ENCODE results near the gene RASEF.

RASEF gene

DNA sequence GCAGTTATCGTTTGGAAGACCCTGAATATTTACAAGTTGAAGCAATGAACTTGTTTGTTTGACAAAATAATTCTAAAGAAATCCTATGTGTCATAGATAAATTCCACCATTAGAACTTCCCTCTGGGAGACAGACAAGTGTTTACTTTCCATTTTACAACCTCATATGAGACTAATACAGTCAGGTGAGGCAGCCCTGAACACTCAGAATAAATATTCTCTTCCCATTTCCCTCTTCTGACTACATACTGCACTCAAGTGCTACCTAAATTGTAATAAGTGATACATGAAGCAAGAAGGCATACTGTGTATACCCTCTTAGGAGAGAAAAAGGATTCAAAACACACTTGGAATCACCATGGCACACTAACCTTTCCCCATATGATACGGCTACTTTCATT lies 6.8 kb downstream of the RASEF start:
- no peak for DNase-seq

DNA sequence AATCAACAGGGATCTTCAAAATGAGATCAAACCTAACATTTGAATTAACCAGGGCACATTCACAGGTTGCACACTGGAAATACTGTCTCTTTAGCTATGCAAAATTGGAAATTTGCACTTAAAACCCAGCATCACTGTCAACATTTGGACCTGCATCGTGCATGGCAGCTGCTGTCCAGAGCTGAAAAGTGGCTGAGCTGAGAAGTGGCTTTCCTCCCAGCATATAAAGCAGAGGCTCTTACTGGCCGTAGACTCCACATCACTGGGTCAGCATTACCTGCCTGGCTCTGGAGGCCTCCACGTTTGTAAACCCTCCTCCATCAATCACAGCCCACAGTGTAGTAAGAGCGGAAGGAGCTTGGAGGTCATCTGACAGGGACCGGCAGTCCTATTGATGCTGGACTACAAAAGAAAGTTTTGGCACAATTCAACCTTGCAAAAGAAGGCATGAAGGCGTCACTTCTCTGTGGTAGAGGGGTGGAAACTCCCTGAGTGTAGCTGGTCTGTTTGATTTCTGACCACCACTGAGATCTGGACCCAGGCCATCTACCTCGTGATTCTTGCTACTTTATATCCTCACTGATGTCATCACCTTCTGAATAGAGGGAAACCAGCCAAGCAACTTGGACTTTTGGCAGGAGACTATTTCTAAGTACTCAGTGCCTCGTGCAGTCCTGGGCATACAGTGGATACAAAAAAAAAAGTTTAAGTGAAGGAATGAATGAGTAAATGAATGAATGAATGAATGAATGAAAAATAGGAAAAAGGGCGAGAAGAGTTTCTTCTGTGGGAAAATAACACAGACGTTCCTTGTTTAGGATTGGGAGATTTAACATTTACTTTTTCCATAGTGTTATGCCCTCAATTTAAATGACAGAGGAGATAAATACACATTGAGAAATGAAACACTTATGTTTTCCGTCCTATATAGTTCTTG lies 14.8 kb downstream of the RASEF start:
- DNase-seq = no peak

DNA sequence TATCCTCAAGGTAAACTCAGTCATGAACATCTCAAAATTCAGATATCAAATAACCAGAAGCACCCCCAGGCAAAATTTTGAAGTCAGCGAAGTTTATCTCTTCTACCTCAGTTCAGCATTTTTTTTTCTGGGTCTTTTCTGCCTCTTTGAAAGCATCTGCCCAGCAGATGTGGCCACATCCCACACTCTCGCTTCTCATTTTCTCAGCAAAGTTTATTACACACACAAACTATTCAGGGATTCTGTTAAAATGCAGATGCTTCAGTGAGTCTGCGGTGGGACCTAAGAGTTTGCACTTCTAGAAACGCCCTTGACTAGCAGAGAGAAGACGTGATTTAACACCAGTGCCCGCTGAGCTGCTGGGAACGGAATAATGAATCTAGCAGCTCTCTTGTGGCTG lies 19.3 kb downstream of the RASEF start:
- DNase-seq = no peak

DNA sequence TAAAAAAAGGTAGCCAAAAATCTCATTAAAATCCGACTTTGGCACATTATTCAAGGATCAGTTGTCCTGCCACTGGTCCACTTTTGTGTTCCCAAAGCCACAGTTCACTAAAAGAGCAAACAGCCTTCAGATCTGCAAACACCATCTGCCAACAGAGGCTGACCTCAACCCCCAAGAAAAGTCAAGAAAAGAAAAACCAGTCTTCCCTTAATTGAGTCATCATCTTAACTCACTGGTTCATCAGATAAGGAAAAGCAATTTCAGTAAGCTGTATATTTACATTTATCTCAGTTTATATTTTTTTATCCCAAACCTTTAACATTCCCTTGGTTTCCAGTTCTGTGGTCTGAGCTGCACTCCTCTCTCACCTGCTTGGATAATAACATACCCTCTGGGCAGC lies 21.2 kb downstream of the RASEF start:
- DNase-seq = peak; percentile 11

DNA sequence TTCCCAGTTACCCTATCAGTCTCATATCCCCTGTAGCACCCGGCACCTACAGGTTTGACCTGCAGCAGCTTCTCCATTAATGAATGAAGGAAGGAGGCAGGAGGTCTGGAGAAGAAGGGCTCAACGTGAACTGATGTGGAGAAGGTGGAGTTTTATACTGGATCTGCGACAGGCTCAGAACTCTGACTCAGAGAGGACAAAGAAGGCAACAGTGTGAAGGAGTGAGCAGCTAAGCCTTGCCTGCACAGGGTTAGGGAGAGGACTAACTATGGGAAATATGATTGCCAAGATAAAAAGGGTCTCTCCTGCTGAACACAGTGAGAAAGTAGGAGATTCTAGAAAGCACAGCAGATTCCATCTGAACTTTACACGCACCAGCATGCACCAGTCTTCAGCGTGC lies 23.6 kb downstream of the RASEF start:
- DNase-seq = no peak

DNA sequence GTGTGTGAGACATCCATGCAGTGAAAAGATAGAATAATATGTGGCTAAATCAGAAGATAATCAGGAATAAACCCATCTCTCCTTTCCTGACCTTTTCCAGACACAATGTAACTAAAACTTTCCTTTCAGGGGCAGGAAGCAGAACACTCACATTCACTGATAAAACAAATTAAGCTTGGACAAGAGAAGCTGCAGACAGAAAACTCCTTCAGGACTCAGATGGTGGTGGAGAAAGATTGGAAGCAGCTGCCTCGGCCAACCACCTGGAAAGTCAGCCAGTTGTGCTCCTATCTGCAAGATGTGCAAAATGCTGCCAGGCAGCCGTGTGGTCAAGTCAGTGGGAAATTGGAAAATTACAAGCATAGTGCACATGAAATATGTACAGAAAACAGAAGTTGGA lies 26.9 kb downstream of the RASEF start:
- DNase-seq = no peak

DNA sequence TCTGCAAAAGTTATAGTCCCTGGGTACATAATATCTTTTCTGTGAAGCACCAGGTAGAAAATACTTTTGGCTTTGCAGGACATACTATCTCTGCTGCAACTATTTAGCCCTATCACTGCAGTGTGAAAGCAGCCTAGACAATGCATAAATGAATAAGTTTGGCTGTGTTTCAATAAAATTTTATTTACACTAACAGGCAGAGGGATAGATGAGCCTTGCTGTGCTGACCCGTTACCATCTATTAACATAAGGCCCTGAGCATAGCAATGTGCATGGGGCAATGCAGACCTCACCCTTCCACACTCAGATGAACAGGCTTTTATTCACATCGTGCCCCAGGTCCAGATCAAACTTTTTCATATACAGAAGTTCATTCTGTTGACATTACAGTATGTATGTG lies 27.8 kb downstream of the RASEF start:
- no peak for DNase-seq

DNA sequence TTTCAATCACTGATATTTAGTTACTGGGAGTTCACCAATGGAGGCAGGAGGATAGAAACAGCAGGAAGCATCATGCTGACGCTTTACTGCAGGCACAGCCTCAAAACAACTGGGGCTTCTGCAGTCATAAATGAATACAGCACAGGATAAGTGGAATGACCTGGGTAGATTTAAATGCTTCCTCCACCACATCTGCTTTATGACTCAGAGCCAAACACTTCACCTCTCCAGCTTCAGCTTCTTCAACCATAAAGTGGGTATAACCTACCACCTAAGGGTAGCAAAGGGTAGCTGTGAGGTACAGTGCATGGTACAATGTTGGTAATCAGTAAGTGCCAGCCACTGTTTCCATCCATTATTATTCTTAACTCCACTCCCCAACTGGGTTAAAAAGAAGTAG lies 28.4 kb downstream of the RASEF start:
- no peak for DNase-seq

DNA sequence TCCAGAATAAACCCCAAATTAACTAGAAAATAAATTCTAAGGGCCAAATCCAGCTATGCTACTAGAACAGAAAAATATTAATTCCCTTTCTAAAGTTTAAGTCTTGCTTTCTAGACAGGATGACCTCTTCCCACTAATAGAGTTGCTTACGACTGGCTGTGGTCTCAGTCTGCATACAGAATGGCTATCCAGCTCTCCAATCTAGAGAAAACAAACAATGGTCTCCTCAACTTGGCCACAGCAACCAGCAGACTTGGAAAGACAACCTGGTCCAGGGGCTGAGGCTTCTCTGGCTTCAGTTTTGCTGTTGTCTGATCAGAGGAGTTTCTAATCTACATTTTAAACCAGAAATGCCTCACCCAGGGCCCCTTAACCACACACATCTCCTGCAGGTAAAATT lies 28.9 kb downstream of the RASEF start:
- DNase-seq = no peak

DNA sequence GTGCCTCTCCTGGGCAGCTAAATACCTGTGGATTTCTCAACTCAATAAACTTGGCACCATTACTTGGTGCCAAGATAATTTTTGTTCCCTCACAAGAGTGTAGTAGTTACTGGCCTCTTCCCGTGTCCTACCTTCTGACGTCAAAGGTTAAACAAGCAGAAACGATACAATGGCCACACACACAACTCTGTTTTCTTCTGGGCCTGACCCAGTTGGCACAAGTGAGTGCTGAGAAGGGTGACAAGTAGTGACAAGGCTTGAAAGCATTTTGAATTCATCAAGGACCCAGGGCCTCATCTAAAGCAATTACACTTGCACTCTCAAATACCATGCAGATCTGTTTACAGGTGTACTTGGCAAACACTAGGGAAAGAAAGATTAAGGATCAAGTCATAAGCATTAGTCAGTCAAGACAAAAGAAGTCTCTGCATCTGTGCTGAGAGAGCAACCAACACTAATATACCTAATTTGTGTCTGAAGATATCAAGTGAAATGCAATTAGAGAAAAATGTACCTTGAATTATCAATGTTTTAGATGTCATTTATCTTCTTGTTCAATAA lies 30.8 kb downstream of the RASEF start:
- DNase-seq = no peak

DNA sequence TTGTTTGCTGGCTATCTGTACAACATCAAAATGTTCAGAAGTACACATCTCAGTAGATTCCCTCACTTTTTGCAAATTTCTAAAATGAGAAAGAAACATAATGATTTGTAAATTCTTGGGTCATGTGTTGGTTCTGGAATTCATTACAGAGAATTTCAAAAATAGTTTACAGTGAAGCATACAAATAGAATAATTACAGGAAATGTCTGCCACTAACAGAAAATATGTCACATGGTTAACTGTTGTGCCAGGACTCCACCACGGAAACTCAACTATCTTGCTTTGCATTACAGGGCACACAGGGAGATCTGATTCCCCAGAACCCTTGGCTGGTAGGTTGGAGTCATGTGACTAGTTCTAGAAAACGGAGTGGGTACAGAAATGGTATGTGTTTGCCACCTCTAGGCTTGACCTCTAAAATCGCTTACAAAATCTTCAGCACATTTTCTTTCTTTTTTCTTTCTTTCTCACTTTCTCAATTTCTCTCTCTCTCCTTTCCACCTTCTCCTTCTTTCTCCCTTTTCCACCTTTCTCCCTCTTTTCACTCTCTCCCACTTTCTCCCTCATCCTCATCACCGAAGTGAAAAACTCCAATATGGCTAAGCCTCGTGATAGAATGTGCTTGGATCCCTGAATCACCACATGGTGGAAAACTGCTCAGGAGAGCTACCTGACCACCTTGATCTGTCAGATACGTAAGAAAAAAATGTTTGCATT lies 32.4 kb downstream of the RASEF start:
- DNase-seq = no peak

DNA sequence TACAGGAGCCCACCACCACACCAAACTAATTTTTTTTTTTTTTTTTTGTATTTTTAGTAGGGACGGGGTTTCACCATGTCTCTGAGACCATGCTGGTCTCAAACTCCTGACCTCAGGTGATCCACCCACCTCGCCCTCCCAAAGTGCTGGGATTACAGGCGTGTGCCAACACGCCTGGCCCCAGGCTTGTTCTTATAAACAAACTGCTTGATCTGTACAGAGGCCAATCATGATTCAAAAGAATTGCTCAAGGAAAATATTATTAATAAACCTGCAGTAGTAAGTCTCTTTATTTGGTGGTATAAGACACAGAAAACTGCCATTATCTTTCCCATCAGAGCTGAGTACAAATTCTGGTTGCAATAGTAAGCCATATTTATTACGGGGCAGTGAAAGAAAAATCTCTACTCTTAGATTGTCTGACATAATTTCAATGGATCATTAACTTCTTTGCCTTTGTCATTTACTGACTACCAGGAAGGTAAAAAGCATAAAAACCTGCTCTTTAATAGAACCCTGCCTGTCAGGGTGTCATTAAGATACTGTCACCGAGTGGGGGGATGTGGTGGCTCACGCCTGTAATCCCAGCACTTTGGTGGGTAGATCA lies 33.3 kb downstream of the RASEF start:
- no peak for DNase-seq

DNA sequence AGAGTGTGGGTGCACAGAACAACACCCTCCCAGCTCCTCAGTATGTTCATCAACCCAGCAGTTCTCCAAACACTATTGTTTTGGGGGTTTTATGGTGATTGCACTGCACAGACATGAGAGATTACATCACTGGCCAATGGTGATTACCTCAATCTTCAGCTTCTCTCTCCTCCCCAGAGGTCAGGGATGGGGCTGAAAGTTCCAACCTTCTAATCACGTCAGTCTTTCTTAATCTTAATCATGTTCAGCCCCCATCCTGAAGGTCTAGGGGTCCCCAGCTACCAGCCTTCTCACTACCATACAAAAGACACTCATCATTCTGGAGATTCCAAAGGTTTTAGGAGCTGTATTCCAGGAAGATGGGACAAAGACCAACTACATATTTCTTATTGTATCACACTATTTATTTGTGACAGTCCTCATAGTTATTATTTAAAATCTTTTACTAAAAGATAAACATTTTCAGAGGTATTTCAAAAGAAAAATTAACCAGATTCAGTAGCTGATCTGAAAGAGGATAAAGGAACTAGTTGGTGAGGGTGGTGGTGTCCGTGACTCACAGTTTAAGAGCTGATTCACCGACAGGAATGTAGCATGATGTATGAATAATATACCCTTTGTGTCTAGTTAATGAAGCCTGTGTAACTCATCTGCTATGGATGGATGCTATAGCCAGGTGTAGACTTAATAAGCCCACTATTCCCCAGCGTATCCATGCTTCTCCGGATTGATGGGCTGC lies 35.6 kb downstream of the RASEF start:
- DNase-seq = no peak

DNA sequence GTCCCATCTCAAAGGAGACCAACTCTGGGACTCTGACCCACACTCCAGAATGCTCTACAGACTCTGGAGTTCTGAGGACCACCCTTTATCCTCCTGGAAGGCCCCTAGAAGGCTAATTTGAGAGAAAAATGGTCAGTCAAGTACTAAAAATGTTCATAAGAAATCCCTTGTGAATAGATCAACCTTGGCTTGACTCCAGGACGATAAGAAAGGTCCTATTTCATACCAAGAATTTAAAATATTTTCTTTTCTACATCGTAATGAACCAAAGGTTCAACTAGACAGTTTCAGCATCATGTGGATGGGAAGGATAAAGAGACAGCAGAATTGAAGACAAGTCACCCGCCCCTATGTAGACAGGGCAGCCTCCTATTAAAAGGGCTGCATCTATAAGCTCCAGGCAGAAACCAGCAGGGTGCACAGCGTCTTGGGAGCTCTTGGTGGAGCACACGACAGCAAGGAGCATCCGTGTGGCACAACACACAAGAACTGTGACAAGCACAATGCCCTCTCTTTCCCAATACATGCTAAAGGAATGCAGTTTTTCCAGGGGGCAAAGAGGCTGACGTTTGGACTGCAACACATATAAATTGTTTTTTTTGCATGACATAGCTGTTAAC lies 38.3 kb downstream of the RASEF start:
- no peak for DNase-seq

DNA sequence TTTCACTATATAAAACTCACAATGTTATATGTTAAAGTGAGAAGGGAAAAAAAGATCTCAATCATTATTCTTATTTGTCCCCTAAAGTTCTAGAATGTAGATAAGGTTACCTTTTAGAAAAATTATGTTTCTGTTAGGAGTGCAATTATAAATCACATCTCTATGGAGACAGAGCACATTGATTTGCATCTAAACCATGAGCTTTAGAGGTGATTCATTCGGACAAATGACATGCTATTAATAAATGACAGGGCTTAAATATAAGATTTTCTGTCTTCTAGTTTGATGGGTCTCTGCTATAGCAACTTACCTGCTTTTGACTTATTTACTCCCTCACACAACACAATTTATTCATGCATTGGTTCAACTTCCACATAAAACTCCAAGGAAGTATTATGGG lies 39.8 kb downstream of the RASEF start:
- no peak for DNase-seq

DNA sequence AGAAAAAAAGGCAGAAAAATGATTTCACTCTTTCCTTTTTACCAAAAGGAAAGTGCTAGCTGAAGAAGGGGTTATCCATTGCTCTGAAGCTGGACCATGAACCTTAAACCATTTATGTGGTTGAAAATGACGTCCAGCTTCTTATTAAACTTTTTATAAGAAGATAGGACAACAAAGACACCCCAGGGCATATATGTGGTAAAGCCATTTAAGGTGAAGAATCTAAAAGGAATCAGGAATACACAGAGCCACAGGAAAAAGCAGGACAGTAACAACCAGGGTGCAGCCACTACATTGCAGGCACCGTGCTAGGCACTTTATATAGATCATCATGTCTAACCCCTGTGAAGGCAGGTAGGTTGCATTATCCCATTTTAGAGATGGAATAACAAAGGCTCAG lies 42.1 kb downstream of the RASEF start:
- no peak for DNase-seq

DNA sequence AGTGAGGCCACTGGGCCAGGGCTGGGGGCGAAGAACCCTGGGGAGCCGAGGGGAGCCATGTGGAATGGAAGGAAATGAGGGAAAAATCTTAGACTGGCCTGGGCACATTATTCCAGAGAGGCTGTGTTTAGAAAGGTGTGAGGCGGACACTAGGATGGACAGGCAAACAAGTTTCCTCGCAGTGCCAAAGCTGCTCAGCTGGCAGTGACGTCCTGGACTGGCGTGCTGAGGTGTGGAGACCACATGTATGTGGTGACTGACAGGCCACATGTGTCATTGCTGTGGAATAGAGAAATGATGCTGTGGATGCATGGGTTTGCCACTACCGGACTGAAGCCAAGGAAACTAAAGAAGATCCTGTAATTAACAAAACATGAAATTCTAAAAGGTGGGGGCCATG lies 42.6 kb downstream of the RASEF start:
- no peak for DNase-seq

DNA sequence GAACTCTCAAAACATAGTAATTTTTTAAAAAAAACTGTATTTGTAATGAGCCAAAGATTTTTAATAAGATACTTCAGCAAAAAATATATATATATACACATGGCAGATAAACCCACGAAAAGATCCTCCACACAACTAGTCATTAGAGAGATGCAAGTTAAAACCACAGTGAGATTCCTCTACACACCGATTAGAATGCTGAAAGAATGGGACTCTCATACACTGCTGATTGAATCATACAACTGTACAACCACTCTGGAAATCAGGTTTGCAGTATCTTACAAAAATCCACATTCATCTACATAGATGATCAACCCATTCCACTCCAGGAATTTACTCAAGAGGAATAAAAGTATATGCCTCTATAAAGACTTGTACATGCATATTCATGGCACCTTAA lies 43.7 kb downstream of the RASEF start:
- DNase-seq = no peak

DNA sequence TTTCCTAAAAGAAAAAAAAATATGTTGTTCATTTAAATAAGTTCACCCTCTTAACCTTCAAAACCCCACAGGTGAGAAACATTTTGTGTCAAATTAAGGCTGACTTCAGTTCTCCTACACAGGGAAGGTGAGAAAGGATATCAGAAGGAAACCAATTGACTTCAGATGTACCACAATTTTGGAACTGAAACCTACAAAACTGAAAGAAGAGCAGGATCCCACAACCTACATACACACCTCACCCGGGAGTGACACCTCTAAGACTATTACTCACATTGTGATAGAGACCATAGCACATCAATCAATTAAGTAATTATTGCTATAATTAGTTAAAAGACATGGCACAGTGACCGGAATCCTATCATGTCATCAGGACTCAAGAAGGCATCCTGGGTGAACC lies 47.0 kb downstream of the RASEF start:
- no peak for DNase-seq

DNA sequence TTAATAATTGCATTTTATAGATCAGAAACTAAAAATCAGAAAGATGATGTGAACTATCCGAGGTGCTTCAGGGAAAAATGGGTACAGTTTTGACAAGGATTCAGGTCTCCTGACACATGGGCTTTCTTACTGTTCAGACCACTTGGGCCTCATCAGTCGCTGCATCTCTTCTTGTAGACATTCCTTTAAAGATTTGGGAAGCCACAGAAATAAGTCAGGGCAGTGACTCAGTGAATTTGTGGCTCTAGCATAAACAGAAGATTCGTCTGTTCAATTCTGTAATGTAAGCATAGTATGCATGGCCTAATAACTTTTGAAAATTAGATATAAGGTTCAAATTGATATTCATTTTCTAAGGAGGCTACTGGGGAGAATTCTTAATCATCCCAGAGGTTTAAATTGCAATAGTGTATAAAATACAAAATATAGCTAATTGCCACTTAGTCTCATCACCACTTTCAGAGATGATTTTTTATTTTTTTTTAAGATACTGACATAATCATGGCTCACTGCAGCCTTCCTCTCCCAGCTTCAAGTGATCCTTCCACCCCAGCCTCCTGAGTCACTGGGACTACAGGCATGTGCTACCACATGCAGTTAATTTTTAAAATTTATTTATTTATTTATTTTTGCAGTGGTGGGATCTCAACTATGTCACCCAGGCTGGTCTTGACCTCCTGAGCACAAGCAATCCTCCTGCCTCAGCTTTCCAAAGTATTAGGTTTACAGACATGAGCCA lies 48.9 kb downstream of the RASEF start:
- DNase-seq = no peak

DNA sequence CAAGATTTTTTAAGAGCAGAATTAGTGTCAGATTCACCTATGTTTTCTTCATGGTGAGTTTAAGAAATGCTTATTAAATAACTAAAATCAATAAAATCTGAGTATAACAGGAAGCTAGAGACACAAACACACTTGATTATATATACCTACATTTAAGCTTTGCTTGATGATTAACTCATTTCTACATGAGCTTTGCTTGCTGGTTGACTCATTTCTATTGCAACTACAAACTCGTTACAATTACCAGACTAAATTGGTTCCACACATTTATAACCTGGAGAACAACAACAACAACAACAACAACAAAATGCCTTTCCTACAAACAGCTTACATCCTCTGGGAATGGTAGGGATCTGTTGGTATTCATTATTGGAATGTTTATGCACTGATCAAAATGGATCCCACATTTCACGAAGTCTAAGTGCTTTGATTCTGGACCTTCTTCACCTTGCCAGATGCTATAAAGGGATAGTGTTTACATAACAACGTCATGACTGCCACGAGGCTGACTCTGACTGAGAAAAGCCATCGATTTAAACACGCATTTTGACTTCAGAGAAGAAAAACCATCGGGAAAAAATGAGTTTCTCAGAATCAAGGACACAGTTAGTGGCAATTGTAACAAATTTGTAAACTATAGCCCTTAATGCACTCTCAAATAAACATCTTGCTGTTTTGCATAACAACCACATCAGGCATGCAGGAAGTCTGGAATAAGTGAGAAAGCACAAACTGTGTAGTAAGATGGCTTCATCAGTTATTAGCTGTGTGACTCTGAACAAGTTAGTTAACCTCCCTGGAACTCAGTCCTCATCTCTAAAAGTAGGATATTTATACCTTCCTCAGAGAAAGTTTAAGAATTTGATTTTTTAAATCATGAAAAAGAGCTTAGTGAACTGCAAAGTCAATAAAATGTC lies 49.8 kb downstream of the RASEF start:
- peak; percentile 5 for DNase-seq

Measured in NCI-H1092 treated with DMSO at 0.1 percent for 48 hours (cell line).